WI38 (cell line): ENCODE measurements around the gene GRIP2.

Experiments used
- H3K4me3 ChIP-seq: 2 replicates; pipeline ENCODE4 v1.5.1; 2011; ENCODE audit warnings: low read depth, mild to moderate bottlenecking, control low read depth, low read length
- TF ChIP-seq, protein P1 (sequence below): IDR thresholded peaks from 2 replicates; pipeline ENCODE4 v1.5.1; 2012; ENCODE audit warnings: low read depth, mild to moderate bottlenecking, control low read depth, low read length

Gene GRIP2

DNA sequence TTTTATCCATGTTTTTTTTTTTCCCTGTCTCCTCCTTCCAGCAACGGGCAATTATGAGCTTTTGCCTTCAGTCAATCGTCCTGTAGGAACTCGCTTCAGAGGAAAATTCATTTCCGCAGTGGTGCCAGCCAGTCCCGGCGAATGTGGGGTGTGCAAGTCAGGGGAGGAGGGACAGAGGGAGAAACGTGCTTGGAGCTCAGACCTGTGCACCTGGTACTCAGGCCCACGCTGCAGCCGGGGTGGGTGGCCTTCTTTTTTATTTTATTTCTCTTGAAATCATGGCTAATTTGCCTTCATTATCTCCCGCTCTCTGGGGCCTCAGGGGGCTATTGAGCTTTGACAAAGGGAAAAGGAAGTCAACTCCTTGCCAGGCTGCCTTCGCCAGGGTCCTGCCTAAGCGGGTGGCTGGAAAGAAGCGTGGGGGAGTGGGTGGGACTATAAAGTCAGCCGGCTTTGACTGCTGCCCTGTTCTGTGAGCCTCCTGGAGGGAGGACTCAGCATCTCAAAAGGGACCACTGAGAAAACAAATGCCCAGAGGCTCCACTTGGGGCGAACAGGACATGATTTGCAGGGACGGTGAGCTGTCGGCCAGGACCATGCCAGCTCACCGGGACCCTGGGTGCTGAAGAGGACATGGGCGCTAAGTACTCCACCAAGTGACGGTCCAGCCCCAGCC, 5.5 kb downstream of the GRIP2 start:
- H3K4me3 ChIP-seq, result no peak overlapping the region
- TF ChIP-seq, protein P1, sequence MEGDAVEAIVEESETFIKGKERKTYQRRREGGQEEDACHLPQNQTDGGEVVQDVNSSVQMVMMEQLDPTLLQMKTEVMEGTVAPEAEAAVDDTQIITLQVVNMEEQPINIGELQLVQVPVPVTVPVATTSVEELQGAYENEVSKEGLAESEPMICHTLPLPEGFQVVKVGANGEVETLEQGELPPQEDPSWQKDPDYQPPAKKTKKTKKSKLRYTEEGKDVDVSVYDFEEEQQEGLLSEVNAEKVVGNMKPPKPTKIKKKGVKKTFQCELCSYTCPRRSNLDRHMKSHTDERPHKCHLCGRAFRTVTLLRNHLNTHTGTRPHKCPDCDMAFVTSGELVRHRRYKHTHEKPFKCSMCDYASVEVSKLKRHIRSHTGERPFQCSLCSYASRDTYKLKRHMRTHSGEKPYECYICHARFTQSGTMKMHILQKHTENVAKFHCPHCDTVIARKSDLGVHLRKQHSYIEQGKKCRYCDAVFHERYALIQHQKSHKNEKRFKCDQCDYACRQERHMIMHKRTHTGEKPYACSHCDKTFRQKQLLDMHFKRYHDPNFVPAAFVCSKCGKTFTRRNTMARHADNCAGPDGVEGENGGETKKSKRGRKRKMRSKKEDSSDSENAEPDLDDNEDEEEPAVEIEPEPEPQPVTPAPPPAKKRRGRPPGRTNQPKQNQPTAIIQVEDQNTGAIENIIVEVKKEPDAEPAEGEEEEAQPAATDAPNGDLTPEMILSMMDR, result no peak

DNA sequence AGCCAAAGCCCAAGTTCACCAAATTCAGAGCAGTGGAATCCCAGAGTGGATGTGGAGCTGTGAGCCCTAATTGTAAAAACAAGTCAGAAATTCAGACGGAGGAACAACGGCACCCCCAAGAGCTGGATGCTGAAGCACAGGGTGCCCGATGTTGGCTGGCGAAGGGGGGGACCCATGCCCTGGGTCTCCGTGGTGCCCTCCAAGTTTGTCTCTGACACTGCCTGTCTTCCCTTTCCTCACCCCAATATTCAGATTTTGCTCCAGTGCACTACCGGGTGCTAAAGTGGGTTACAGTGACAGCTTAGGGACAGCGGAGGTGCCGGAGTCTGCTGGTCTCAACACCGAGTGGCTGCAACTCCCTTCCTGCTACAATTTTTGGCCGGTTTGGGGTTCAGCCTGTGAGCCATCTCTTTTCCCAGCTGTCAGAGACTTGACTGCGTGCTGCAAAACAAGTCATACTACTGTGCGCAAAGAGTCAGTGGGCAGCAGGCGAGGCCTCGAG, 6.6 kb downstream of the GRIP2 start:
- H3K4me3 ChIP-seq, result no peak overlapping the region
- TF ChIP-seq, protein P1, result no peak

DNA sequence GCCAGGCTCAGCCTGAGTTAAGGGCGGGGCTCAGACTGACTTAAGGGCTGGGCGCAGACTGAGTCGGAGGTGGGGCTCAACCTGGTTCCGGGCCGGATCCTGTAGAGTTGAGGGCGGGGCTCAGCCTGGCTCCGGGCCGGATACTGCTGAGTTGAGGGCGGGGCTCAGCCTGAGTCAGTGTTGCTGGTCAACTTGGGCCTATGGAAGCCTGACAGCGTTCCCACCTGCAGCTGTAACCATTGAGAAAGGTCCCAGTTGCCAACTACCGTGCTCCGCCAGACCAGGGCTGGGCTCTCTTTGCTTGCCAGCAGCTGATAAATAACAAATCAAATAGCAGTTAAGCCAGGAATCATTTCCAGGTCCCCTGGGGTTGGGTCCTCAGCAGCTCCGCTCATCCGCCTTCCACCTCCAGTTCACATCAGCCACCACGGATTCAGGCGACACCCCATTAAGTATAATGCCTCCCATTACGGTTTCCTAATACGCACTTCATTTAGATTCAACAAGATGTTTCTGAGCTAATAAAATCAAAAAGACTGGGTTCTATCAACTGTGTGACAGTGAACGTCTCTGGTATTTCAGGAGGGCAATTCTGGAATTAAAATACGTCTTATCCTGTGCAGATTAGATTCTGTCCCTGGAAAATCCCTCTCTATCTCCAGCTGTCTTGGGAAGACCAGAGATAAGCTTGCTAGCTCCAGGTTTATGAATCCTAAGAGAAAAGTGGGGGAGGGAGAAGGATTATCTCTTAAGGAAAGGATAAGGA, 7.3 kb downstream of the GRIP2 start:
- H3K4me3 ChIP-seq, result no peak overlapping the region
- TF ChIP-seq, protein P1, result no peak

DNA sequence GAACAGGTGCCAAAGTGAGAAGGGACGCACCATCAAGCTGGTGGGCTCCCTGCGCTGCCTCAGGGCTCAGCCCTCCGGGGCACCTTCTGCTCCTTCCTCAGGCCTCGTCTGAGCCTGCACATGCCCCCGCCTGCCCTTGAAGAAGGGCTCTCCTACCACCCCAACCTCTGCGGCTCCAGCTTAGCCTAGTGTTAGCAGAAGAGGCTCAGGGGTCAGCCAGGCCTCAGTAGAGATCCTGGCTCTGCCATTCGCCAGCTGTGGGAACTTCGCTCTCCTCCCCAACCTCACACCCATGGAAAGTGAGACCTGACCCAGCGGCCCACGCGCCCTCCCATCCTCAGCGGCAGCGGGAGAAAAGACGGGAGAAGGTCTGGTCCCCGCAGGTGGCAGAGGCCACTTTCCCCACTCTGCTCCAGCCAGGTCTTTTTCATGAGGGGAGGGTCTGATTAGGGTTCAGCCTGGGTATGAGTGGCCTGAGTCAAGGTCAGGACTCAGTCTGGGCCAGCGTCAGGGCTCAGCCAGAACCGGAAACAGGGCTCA, 8.2 kb downstream of the GRIP2 start:
- TF ChIP-seq, protein P1, result no peak
- no peak overlapping the region for H3K4me3 ChIP-seq

DNA sequence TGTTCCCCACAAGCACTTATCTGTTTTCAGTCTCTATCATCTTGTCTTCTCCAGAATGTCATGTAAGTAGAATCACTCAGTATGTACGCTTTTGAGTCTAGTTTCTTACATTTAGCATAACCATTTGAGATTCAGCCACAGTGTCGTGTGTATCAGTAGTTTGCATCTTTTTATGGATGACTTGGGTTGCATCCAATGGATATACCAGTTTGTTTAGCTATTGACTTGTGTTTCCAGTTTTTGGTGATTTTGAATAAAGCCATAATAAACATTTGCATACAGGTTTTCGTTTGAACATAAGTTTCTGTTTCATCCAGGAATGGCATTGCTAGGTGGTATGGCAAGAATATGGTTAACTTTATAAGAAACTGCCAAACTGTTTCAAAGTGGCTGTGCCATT, 12.1 kb downstream of the GRIP2 start:
- no peak overlapping the region for H3K4me3 ChIP-seq
- TF ChIP-seq, protein P1, result no peak

DNA sequence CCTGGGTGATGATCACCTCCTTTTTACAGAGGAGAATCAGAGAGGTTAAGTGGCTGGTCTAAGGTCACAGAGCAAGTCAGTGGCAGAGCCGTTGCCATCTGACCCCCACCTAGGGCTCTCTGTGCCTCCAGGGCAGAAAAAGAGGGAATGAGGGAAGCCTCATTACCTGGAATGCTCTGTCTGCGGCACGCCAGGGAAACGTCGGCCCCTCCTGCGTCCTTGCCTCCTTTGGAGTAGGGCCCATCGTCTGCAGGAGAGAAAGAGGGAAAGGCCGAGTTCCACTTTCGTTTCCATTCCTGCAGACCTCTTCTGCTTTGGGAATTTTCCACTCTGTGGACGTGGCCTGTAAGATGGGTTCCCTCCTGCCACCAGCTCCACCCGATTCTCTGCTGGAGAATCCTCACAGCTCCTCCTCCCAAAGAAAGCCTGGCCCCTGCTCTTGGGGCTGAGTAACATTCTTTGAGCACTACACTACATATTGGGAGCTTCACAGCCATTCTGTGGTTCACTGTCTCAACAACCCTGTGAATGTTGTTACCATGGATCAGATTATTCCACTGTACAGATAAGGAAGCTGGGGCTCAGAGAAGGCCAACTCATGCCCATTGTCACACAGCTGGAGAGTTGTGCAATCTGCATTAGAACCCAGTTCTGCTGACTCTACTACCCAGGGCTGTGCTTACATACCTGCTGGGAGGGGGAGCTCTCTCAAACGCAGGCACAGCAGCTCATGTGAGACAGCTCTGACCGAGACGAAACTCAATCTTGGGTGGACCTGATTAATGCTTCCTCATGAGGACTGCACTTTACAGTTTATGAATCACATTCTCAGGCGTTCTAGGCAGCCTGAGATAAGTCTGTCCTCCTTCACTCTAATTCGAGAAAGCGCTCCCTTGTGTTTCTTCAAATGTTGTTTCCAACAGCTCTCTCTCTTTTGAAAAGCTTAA, 14.2 kb downstream of the GRIP2 start:
- no peak overlapping the region for H3K4me3 ChIP-seq
- TF ChIP-seq, protein P1, result no peak
